ENCODE measurements around the gene SNTB2. TPM values are rescaled to one million over a fixed set of nuclear protein-coding genes. Genes with fewer than 3 reads are reported as not detected.

Gene SNTB2
- total RNA-seq, 8 experiments from 2014 or later, result 4.7 to 34.7 (median 9.2) TPM

GRCh38 chr16:69187446-69188235, 677 bp downstream of the SNTB2 start:
- H3K4me1 ChIP-seq (replicated peaks in 1 of 2), result peaks cover 7 to 22% of the 10 kb centered on the region in 2 donors
- in situ Hi-C loops (cut with MboI; ENCODE audit: low pct_unique_long_range_greater_than_20kb in 2 of 9, low sequenced_read_pairs in 9 of 9, unreplicated experiment in 9 of 9), result loop anchor here in 1 of 9 experiments (25.0 kb wide), 1 partner anchor 100 kb away; no protein-coding TSS in a partner anchor
- ATAC-seq (replicated peaks in 6 of 8), result peak; percentile 21 to 63 (median 54)
- H3K27ac ChIP-seq, result peak overlapping the region; percentile 79
- 0 to 2% (median 0%) methylated on average over 1 to 12 of the region's 76 CpGs; no CpG with 5 or more reads in 3 of the 10 experiments for WGBS, 10 experiments
- peak overlapping the region; percentile 60 to 96 (median 75) for H3K4me3 ChIP-seq

DNA sequence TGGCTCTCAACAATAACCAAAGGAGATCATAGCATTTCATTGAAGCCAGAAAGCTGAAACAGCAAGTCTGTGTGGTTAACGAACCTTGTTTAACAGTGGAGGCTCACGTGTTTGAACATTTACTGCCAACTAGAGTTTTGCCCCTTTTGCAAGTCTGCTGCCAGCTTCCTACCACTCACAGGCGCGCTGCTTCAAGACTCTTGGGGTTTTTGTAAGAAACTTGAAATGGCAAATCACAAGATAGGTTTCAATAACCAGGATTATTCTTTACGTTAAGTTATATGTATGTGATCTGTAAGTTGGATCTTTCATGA, 1.2 kb downstream of the SNTB2 start:
- in situ Hi-C loops (cut with MboI; ENCODE audit: low pct_unique_long_range_greater_than_20kb in 2 of 9, low sequenced_read_pairs in 9 of 9, unreplicated experiment in 9 of 9), result loop anchor here in 1 of 9 experiments (25.0 kb wide), 1 partner anchor 99 kb away; no protein-coding TSS in a partner anchor
- Histone ChIP-seq H3K4me1 (replicated peaks in 1 of 2) (peaks cover 7 to 22% of the 10 kb centered on the region in 2 donors), H3K4me3 (peak overlapping the region; percentile 60 to 96 (median 75)), H3K27ac (no peak overlapping the region)
- WGBS, 10 experiments, result 0 to 20% (median 0%) methylated on average over 1 to 5 of the region's 5 CpGs
- no peak for ATAC-seq (replicated peaks in 6 of 8)

GRCh38 chr16:69188716-69189115, 1.8 kb downstream of the SNTB2 start:
- WGBS, 10 experiments, result 0 to 31% (median 7%) methylated on average over 1 to 5 of the region's 5 CpGs; no CpG with 5 or more reads in 1 of the 10 experiments
- Histone ChIP-seq H3K4me1 (replicated peaks in 1 of 2) (peaks cover 7 to 22% of the 10 kb centered on the region in 2 donors), H3K27ac (no peak overlapping the region), H3K4me3 (peak overlapping the region; percentile 60 to 96 (median 75))
- in situ Hi-C loops (cut with MboI; ENCODE audit: low pct_unique_long_range_greater_than_20kb in 2 of 9, low sequenced_read_pairs in 9 of 9, unreplicated experiment in 9 of 9), result loop anchor here in 1 of 9 experiments (25.0 kb wide), 1 partner anchor 99 kb away; no protein-coding TSS in a partner anchor
- ATAC-seq (replicated peaks in 6 of 8), result peak in 3 of 8 experiments; percentile 4 to 30 (median 4)

DNA sequence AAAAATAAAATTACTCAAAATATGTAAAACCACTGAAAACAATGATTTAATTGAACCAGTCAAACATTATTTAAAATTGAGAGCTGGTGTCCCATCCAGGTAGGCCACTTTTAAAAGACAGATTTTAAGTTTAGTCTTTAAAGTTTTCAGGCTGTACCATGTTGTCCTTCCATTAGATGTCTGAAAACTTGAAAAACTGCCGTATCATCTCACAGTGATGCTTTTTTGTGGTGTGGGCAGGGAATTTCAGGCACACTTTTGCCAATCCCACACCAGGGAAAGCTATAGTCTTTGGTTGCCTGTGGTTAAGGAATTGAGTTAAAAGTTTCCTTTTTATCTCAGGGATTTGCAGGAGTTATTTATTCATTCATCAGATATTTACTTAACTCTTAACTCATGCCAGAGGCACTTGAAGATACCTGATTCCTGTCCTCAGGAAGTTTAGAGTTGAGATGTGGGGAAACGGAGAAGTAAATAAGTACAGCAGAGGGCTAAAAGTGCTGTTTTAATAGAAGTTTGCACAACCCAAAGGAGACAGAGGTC, 3.2 kb downstream of the SNTB2 start:
- no peak overlapping the region for H3K27ac ChIP-seq
- ATAC-seq (replicated peaks in 6 of 8), result no peak
- in situ Hi-C loops (cut with MboI; ENCODE audit: low pct_unique_long_range_greater_than_20kb in 2 of 9, low sequenced_read_pairs in 9 of 9, unreplicated experiment in 9 of 9), result loop anchor here in 1 of 9 experiments (25.0 kb wide), 1 partner anchor 97 kb away; no protein-coding TSS in a partner anchor
- 20 to 100% (median 90%) methylated on average over 1 to 2 of the region's 2 CpGs; no CpG with 5 or more reads in 5 of the 10 experiments for WGBS, 10 experiments
- no peak overlapping the region for H3K4me3 ChIP-seq
- peaks cover 7 to 22% of the 10 kb centered on the region in 2 donors for H3K4me1 ChIP-seq (replicated peaks in 1 of 2)

DNA sequence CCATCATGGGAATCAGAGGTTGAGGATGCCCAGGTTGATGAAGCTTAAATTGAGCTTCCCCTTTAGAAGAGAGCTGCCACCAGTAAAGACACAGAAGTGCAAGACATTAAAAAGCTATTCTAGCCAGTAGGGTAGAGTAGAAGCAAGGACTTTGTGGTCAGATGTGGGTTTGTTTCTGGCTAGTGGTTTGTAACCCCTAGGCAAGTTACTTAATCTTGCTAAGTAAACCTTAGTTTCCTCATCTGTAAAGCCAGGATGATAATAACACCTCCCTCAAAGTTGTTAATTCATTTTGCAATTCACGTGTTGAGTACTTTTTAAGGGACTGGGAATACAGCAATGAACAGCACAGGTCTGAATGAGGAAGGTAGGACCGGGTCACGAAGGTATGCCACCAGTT, 3.6 kb downstream of the SNTB2 start:
- no peak overlapping the region for H3K27ac ChIP-seq
- no peak overlapping the region for H3K4me3 ChIP-seq
- in situ Hi-C loops (cut with MboI; ENCODE audit: low pct_unique_long_range_greater_than_20kb in 2 of 9, low sequenced_read_pairs in 9 of 9, unreplicated experiment in 9 of 9), result loop anchor here in 1 of 9 experiments (25.0 kb wide), 1 partner anchor 97 kb away; no protein-coding TSS in a partner anchor
- WGBS, 10 experiments, result 80 to 100% (median 98%) methylated on average over 1 to 3 of the region's 3 CpGs; no CpG with 5 or more reads in 2 of the 10 experiments
- peaks cover 7 to 22% of the 10 kb centered on the region in 2 donors for H3K4me1 ChIP-seq (replicated peaks in 1 of 2)
- no peak for ATAC-seq (replicated peaks in 6 of 8)

DNA sequence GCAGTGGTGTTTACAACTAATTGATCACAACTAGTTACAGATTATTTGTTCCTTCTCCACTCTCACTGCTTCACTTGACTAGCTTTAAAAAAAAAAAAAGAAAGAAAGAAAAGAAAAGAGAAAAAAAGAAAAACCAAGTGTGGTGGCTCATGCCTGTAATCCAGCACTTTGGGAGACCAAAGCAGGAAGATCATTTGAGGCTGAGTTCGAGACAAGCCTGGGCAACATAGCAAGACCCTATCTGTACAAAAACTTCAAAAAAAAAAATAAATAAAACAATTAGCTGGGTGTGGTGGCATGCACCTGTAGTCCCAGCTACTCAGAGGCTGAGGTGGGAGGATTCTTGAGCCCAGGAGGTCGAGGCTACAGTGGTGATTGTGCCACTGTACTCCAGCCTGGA, 4.2 kb downstream of the SNTB2 start:
- in situ Hi-C loops (cut with MboI; ENCODE audit: low pct_unique_long_range_greater_than_20kb in 2 of 9, low sequenced_read_pairs in 9 of 9, unreplicated experiment in 9 of 9), result loop anchor here in 1 of 9 experiments (25.0 kb wide), 1 partner anchor 96 kb away; no protein-coding TSS in a partner anchor
- H3K27ac ChIP-seq, result no peak overlapping the region

DNA sequence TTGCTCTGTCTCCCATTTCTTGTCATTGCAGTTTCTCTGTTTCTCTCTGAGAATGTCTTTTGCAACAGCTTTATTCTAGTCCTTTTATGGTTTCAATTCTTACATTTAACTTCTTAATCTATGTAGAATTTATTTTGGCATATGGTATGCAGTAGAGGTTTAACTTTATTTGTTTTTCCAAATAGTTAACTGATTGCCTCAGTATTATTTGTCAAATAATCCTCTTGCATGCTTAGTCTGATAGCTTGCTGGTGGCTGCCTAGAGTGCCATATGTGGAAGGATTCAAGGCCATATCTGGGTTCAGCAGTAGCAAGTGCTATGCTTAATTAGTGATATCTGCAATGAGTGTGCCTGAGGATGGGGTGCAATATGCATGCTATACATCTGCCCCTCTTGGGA, 6.9 kb downstream of the SNTB2 start:
- peaks cover 1 to 12% of the 10 kb centered on the region in 2 donors for H3K4me1 ChIP-seq (replicated peaks in 1 of 2)
- no peak overlapping the region for H3K4me3 ChIP-seq
- in situ Hi-C loops (cut with MboI; ENCODE audit: low pct_unique_long_range_greater_than_20kb in 2 of 9, low sequenced_read_pairs in 9 of 9, unreplicated experiment in 9 of 9), result loop anchor here in 1 of 9 experiments (25.0 kb wide), 1 partner anchor 93 kb away; no protein-coding TSS in a partner anchor
- no peak overlapping the region for H3K27ac ChIP-seq
- ATAC-seq (replicated peaks in 6 of 8), result no peak

More for the DNA sequence above, 4.2 kb downstream of the SNTB2 start:
- Histone ChIP-seq H3K4me1 (replicated peaks in 1 of 2) (peaks cover 7 to 22% of the 10 kb centered on the region in 2 donors), H3K4me3 (no peak overlapping the region)
- no peak for ATAC-seq (replicated peaks in 6 of 8)
- WGBS, 10 experiments, result 60 to 100% (median 84%) methylated on average over 1 to 2 of the region's 2 CpGs; no CpG with 5 or more reads in 3 of the 10 experiments

GRCh38 chr16:69194488-69194887, 7.5 kb downstream of the SNTB2 start:
- ATAC-seq (replicated peaks in 6 of 8), result no peak
- in situ Hi-C loops (cut with MboI; ENCODE audit: low pct_unique_long_range_greater_than_20kb in 2 of 9, low sequenced_read_pairs in 9 of 9, unreplicated experiment in 9 of 9), result loop anchor here in 1 of 9 experiments (25.0 kb wide), 1 partner anchor 93 kb away; no protein-coding TSS in a partner anchor
- Histone ChIP-seq H3K27ac (no peak overlapping the region), H3K4me1 (replicated peaks in 1 of 2) (peaks cover 0 to 5% of the 10 kb centered on the region in 2 donors), H3K4me3 (no peak overlapping the region)

DNA sequence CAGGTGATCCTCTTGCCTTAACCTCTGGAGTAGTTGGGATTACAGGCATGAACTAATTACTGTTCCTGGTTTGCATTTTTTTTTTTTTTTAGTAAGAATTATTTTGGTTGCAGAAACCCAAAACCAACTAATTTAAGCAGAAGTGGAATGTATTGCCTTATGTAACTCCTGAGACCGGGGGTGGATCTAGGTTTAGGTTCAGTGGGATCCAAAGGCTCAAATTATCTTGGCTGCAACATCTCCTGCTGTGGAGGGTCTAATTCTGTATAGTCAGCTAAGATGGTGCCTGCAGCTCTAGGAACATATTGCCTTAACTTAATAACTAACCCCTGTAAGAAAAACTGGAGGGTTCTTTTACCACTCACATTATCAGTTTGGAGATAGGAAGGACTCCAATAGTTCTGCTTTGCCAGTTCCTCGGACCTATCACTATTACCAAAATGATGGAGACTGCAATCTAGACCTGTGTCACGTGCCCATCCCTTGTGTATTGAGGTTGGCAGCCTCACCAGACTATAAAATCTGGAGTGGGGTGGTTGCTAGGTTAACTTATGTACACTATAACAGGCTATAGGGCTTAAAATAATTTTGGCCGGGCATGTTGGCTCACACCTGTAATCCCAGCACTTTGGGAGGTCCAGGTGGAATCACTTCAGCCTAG, 8.5 kb downstream of the SNTB2 start:
- in situ Hi-C loops (cut with MboI; ENCODE audit: low pct_unique_long_range_greater_than_20kb in 2 of 9, low sequenced_read_pairs in 9 of 9, unreplicated experiment in 9 of 9), result loop anchor here in 1 of 9 experiments (25.0 kb wide), 1 partner anchor 92 kb away; no protein-coding TSS in a partner anchor
- Histone ChIP-seq H3K4me1 (replicated peaks in 1 of 2) (no peaks in the 10 kb centered on the region), H3K27ac (no peak overlapping the region), H3K4me3 (no peak overlapping the region)
- WGBS, 10 experiments, result 14 to 100% (median 86%) methylated on average over 1 to 4 of the region's 4 CpGs
- ATAC-seq (replicated peaks in 6 of 8), result no peak

- no peaks in the 10 kb centered on the region for H3K4me1 ChIP-seq (replicated peaks in 1 of 2)
- H3K27ac ChIP-seq, result no peak overlapping the region
- no peak for ATAC-seq (replicated peaks in 6 of 8)
- H3K4me3 ChIP-seq, result no peak overlapping the region
- in situ Hi-C loops (cut with MboI; ENCODE audit: low pct_unique_long_range_greater_than_20kb in 2 of 9, low sequenced_read_pairs in 9 of 9, unreplicated experiment in 9 of 9), result loop anchor here in 1 of 9 experiments (25.0 kb wide), 1 partner anchor 90 kb away; no protein-coding TSS in a partner anchor
These were observed 10.6 kb downstream of the SNTB2 start for GRCh38 chr16:69197573-69197972.

DNA sequence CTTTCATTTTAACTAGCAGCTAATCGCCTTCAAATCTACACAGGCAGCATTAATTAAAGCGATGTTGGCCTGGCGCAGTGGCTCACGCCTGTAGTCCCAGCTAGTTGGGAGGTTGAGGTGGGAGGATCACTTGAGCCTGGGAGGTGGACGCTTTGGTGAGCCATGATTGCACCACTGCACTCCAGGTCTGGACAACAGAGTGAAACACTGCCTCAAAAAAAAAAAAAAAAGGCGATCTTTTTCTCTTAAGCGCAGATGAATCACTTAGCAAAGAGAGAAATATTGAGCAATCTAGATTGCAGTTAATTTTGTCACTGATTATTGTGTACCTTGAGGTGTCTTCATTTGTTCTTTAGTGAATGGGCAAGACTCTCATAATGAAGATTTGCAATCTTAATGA, 12.4 kb downstream of the SNTB2 start:
- no peaks in the 10 kb centered on the region for H3K4me1 ChIP-seq (replicated peaks in 1 of 2)
- ATAC-seq (replicated peaks in 6 of 8), result peak in 1 of 8 experiments; percentile 55
- H3K27ac ChIP-seq, result no peak overlapping the region
- H3K4me3 ChIP-seq, result no peak overlapping the region
- in situ Hi-C loops (cut with MboI; ENCODE audit: low pct_unique_long_range_greater_than_20kb in 2 of 9, low sequenced_read_pairs in 9 of 9, unreplicated experiment in 9 of 9), result loop anchor here in 1 of 9 experiments (25.0 kb wide), 1 partner anchor 88 kb away; no protein-coding TSS in a partner anchor
- 32 to 100% (median 92%) methylated on average over 2 to 6 of the region's 7 CpGs; no CpG with 5 or more reads in 1 of the 10 experiments for WGBS, 10 experiments

DNA sequence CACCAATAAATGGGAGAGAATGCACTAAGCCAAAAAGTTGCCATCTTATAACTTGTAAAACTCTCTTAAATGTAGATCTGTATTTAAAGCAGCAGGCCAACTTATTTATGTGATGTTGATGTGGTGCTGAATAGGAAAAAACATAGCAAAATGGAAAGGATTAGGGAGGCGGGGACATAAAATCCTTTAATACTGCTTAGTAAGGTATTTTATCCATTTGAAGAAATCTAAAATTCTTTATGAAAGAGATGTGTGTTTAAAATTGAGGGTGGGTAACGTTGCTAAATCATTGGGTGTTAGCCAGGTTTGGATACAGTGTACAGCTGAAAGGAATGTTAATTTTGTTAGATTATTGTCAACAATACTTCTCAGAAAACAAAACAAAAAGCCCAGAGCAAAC, 14.3 kb downstream of the SNTB2 start:
- H3K27ac ChIP-seq, result no peak overlapping the region
- no peaks in the 10 kb centered on the region for H3K4me1 ChIP-seq (replicated peaks in 1 of 2)
- ATAC-seq (replicated peaks in 6 of 8), result no peak
- H3K4me3 ChIP-seq, result no peak overlapping the region
- in situ Hi-C loops (cut with MboI; ENCODE audit: low pct_unique_long_range_greater_than_20kb in 2 of 9, low sequenced_read_pairs in 9 of 9, unreplicated experiment in 9 of 9), result no loop called here
- 52 to 100% (median 80%) methylated on average over 1 to 2 of the region's 2 CpGs for WGBS, 10 experiments

- in situ Hi-C loops (cut with MboI; ENCODE audit: low pct_unique_long_range_greater_than_20kb in 2 of 9, low sequenced_read_pairs in 9 of 9, unreplicated experiment in 9 of 9), result no loop called here
- H3K27ac ChIP-seq, result no peak overlapping the region
- no peak overlapping the region for H3K4me3 ChIP-seq
- no peak for ATAC-seq (replicated peaks in 6 of 8)
- 33 to 92% (median 78%) methylated on average over 1 to 2 of the region's 2 CpGs; no CpG with 5 or more reads in 3 of the 10 experiments for WGBS, 10 experiments
- no peaks in the 10 kb centered on the region for H3K4me1 ChIP-seq (replicated peaks in 1 of 2)
These were observed 14.8 kb downstream of the SNTB2 start for GRCh38 chr16:69201787-69202186.
